HepG2 (cell line): Measurements from ENCODE around the gene KRTAP9-9. TPM values are rescaled to one million over a fixed set of nuclear protein-coding genes. Genes with fewer than 3 reads are reported as not detected.

Experiments
- ARNTL ChIP-seq: sonication (generic); formaldehyde crosslinking; IDR thresholded peaks from 2 replicates; pipeline ENCODE4 v1.4.0; 2020; ENCODE audit warnings: mild to moderate bottlenecking, missing genetic modification reagents
- ATM ChIP-seq: fragments of 450-650 bp; IDR thresholded peaks from 2 replicates; pipeline ENCODE4 v1.7.1; 2017; ENCODE audit warnings: mild to moderate bottlenecking, borderline replicate concordance
- KDM1A ChIP-seq: IDR thresholded peaks from 2 replicates; pipeline ENCODE4 v1.6.1; 2016; ENCODE audit warnings: missing compliant biosample characterization
- PPARG ChIP-seq: conservative IDR thresholded peaks from 2 replicates; pipeline ENCODE4 v1.6.1; 2016; ENCODE audit warnings: missing biosample characterization, missing genetic modification reagents
- SKI ChIP-seq: fragments of 450-650 bp; IDR thresholded peaks from one replicate; pipeline ENCODE4 v1.6.1; 2018; ENCODE audit warnings: mild to moderate bottlenecking; ENCODE audit not compliant: partially characterized antibody
- ZNF280D ChIP-seq: sonication (generic); formaldehyde crosslinking; IDR thresholded peaks from 2 replicates; pipeline ENCODE4 v1.5.1; 2020; ENCODE audit warnings: mild to moderate bottlenecking, missing genetic modification reagents
- ZNF503 ChIP-seq: sonication (generic); formaldehyde crosslinking; IDR thresholded peaks from 2 replicates; pipeline ENCODE4 v1.4.0; 2020; ENCODE audit warnings: missing genetic modification reagents
- ZNF776 ChIP-seq: sonication (generic); formaldehyde crosslinking; IDR thresholded peaks from 2 replicates; pipeline ENCODE4 v1.4.0; 2020; ENCODE audit warnings: mild to moderate bottlenecking, missing genetic modification reagents
- polyA plus RNA-seq, 8 experiments: library from polyadenylated mRNA; depleted of rRNA in 3 of 8; stranded (reverse) in 7 of 8; unstranded in 1 of 8; fragments of >200 nt; fragmentation: Illumina TruSeq in 4 of 8; extraction: Trizol in 4 of 8; gene quantifications; 2 replicates each; pipeline versions ENCODE4 v1.2.1 to v1.2.3, GENCODE V29; 2011 to 2016; ENCODE audit warnings: low read depth in 4 of 8, missing spikeins in 1 of 8, mixed read lengths in 1 of 8; ENCODE audit not compliant: insufficient read depth in 1 of 8
- total RNA-seq, 5 experiments: library from RNA; depleted of rRNA; stranded (reverse); fragments of >200 nt; fragmentation: Illumina TruSeq; extraction: Trizol; gene quantifications; 2 replicates each; pipeline ENCODE4 v1.2.3, GENCODE V29; 2016; ENCODE audit warnings: low read depth in 1 of 5
- TF ChIP-seq, protein P1 (sequence below): sonication (generic); formaldehyde crosslinking; IDR thresholded peaks from 2 replicates; pipeline ENCODE4 v1.4.0; 2020; ENCODE audit warnings: missing genetic modification reagents

KRTAP9-9 gene
- total and polyA plus RNA-seq, 2 of the 13 experiments (the other 11 are each of a cell fraction or from before 2014, with no cell fraction given), result not detected

GRCh38 chr17:41301916-41302901 is 47.0 kb downstream of the KRTAP9-9 start, which contains the start of gene KRTAP29-1 (continued):
- TF ChIP-seq, protein P1, sequence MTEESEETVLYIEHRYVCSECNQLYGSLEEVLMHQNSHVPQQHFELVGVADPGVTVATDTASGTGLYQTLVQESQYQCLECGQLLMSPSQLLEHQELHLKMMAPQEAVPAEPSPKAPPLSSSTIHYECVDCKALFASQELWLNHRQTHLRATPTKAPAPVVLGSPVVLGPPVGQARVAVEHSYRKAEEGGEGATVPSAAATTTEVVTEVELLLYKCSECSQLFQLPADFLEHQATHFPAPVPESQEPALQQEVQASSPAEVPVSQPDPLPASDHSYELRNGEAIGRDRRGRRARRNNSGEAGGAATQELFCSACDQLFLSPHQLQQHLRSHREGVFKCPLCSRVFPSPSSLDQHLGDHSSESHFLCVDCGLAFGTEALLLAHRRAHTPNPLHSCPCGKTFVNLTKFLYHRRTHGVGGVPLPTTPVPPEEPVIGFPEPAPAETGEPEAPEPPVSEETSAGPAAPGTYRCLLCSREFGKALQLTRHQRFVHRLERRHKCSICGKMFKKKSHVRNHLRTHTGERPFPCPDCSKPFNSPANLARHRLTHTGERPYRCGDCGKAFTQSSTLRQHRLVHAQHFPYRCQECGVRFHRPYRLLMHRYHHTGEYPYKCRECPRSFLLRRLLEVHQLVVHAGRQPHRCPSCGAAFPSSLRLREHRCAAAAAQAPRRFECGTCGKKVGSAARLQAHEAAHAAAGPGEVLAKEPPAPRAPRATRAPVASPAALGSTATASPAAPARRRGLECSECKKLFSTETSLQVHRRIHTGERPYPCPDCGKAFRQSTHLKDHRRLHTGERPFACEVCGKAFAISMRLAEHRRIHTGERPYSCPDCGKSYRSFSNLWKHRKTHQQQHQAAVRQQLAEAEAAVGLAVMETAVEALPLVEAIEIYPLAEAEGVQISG, result no peak
- TF ChIP-seq ZNF503 (CRISPR knock-in tag) (no peak), ZNF776 (CRISPR knock-in tag) (no peak), PPARG (CRISPR knock-in tag) (no peak), ATM (no peak), ARNTL (CRISPR knock-in tag) (no peak), KDM1A (CRISPR knock-in tag) (no peak), SKI (no peak), ZNF280D (CRISPR knock-in tag) (no peak)
